D721Med (cell line): ENCODE data around the gene ARHGEF11.

Source experiments
- DNase-seq: peaks from one replicate; pipeline ENCODE4 v3.0.0; 2011; ENCODE audit warnings: low spot score; ENCODE audit not compliant: insufficient read length
- FAIRE-seq: peaks from 2 replicates; lab custom pipeline; 2011; peaks lifted over from hg19 to GRCh38; lab: Jason Lieb, UNC
- CTCF ChIP-seq: IDR thresholded peaks from 2 replicates; pipeline ENCODE4 v1.5.1; 2012; ENCODE audit warnings: mild to moderate bottlenecking, control low read depth; ENCODE audit not compliant: insufficient read depth; ENCODE audit errors: missing control alignments

ARHGEF11 gene

DNA sequence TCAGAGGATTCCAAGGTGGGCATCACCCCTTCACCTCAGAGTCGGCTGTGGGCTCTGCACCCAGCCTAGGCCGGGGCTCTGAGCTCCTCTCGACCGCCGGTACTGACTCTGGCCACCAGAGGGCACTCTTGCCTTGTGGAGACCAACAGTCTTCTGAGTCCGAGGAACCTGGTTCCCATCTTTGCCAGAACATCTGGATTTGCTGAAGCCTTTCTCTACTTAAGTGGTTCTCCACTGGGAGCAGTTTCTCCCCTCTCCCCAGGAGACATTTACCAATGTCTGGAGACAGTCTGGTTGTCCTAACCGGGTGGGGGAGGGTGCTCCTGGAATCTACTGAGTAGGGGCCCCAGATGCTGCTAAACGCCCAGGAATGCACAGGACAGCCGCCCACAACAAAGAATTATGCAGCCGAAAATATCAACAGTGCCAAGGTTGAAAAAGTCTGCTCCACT, 44.7 kb upstream of the ARHGEF11 start:
- FAIRE-seq (peak; percentile 44), DNase-seq (peak; percentile 91)
- TF ChIP-seq CTCF, result peak; percentile 99

GRCh38 chr1:157089789-157090188, 44.2 kb upstream of the ARHGEF11 start:
- DNase-seq (no peak), FAIRE-seq (no peak)
- TF ChIP-seq CTCF, result no peak

GRCh38 chr1:157088607-157089006, 43.1 kb upstream of the ARHGEF11 start:
- DNase-seq (no peak), FAIRE-seq (no peak)
- TF ChIP-seq CTCF, result no peak

- no peak for FAIRE-seq
- DNase-seq, result no peak
- no peak for TF ChIP-seq CTCF
Observed at GRCh38 chr1:157087030-157087429, 41.5 kb upstream of the ARHGEF11 start.

GRCh38 chr1:157086299-157086698, 40.8 kb upstream of the ARHGEF11 start:
- FAIRE-seq (no peak), DNase-seq (no peak)
- no peak for TF ChIP-seq CTCF

- FAIRE-seq (no peak), DNase-seq (no peak)
- no peak for TF ChIP-seq CTCF
Observed at GRCh38 chr1:157085421-157085820, 39.9 kb upstream of the ARHGEF11 start.

DNA sequence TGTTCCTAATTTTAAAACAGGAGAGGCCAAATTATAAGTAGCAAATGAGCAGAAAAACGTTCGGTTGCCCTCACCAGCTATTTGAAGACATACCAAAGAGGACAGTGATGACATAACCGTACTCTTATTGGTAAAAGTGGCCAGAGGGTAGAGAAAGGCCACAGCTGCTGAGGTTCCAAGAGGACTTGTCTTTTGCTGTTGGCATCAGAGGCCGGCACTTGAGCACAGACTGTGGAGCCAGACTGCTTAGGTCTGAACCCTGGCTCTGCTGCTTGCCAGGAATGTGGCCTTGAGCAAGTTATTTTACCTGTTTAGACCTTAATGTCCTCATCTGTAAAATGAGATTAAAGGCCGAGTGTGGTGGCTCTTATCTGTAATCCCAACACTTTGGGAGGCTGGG, 39.2 kb upstream of the ARHGEF11 start:
- DNase-seq (no peak), FAIRE-seq (no peak)
- no peak for TF ChIP-seq CTCF
